HEK293 (cell line): ENCODE results near the gene CYP51A1.

ENCODE experiments used
- MEIS1 ChIP-seq: sonication (generic); formaldehyde crosslinking; IDR thresholded peaks from 2 replicates; pipeline ENCODE4 v1.8.1; 2022; ENCODE audit warnings: missing genetic modification reagents, mild to moderate bottlenecking, borderline replicate concordance
- PBX3 ChIP-seq: sonication (generic); formaldehyde crosslinking; IDR thresholded peaks from 2 replicates; pipeline ENCODE4 v1.8.1; 2022; ENCODE audit warnings: mild to moderate bottlenecking, moderate library complexity, missing genetic modification reagents
- ZNF23 ChIP-seq: fragments of 450-650 bp; formaldehyde crosslinking; IDR thresholded peaks from 2 replicates; pipeline ENCODE4 v1.5.1; 2016; ENCODE audit warnings: missing biosample characterization, missing genetic modification characterization, borderline replicate concordance
- ZNF449 ChIP-seq: fragments of 450-650 bp; formaldehyde crosslinking; IDR thresholded peaks from 2 replicates; pipeline ENCODE4 v1.5.1; 2017; ENCODE audit warnings: missing biosample characterization, mild to moderate bottlenecking, missing genetic modification characterization, moderate library complexity

Gene CYP51A1

GRCh38 chr7:92064438-92065029 is 69.7 kb downstream of the CYP51A1 start (continued):
- TF ChIP-seq ZNF449 (tag by site-specific recombination), result no peak
- TF ChIP-seq ZNF23 (tag by site-specific recombination), result no peak
- TF ChIP-seq MEIS1 (CRISPR knock-in tag), result no peak
- no peak for TF ChIP-seq PBX3 (CRISPR knock-in tag)
